ENCODE results near the gene TUBB4B.
"Not testable (repeated sequence)": the region's sequence is repeated elsewhere in the genome, so short reads cannot be mapped to it uniquely, and the experiment has no call there.

TUBB4B gene

GRCh38 chr9:137242269-137243203 lies 1.4 kb downstream of the TUBB4B start:
- Histone ChIP-seq H3K9me3 (ENCODE audit: severe bottlenecking) (no peaks in the 10 kb centered on the region), H3K27me3 (ENCODE audit: insufficient read depth, poor library complexity, severe bottlenecking) (no peaks in the 10 kb centered on the region), H3K27ac (ENCODE audit: poor library complexity, severe bottlenecking) (peak overlapping the region; percentile 91), H3K4me1 (ENCODE audit: insufficient read depth, poor library complexity, severe bottlenecking) (peaks cover 6% of the 10 kb centered on the region), H3K36me3 (ENCODE audit: low read depth) (peaks cover 25% of the 10 kb centered on the region), H3K4me3 (ENCODE audit: severe bottlenecking) (peak overlapping the region; percentile 99)
- no peak for TF ChIP-seq CTCF (IDR thresholded peaks at IDR 0.05; ENCODE audit: poor library complexity, severe bottlenecking)
- DNase-seq (ENCODE audit: low spot score) (no peak), ATAC-seq (ENCODE audit: low read depth) (no peak)

GRCh38 chr9:137243266-137243625 lies 2.2 kb downstream of the TUBB4B start:
- peak overlapping the region; percentile 91 for H3K27ac ChIP-seq (ENCODE audit: poor library complexity, severe bottlenecking)
- not testable (repeated sequence) for DNase-seq (ENCODE audit: low spot score); H3K9me3 ChIP-seq (ENCODE audit: severe bottlenecking); H3K4me1 ChIP-seq (ENCODE audit: insufficient read depth, poor library complexity, severe bottlenecking); H3K27me3 ChIP-seq (ENCODE audit: insufficient read depth, poor library complexity, severe bottlenecking); ATAC-seq (ENCODE audit: low read depth); H3K4me3 ChIP-seq (ENCODE audit: severe bottlenecking)
- H3K36me3 ChIP-seq (ENCODE audit: low read depth) = peaks cover 25% of the 10 kb centered on the region

- Histone ChIP-seq H3K9me3 (ENCODE audit: severe bottlenecking) (no peaks in the 10 kb centered on the region), H3K27me3 (ENCODE audit: insufficient read depth, poor library complexity, severe bottlenecking) (no peaks in the 10 kb centered on the region), H3K4me3 (ENCODE audit: severe bottlenecking) (no peak overlapping the region), H3K4me1 (ENCODE audit: insufficient read depth, poor library complexity, severe bottlenecking) (peaks cover 6% of the 10 kb centered on the region), H3K36me3 (ENCODE audit: low read depth) (peaks cover 25% of the 10 kb centered on the region), H3K27ac (ENCODE audit: poor library complexity, severe bottlenecking) (peak overlapping the region; percentile 91)
- no peak for DNase-seq (ENCODE audit: low spot score)
- TF ChIP-seq CTCF (IDR thresholded peaks at IDR 0.05; ENCODE audit: poor library complexity, severe bottlenecking) = no peak
- ATAC-seq (ENCODE audit: low read depth) = peak; percentile 5; the same call in 2 of the 3 replicates
Measured at GRCh38 chr9:137243626-137244485, 2.8 kb downstream of the TUBB4B start.

DNA sequence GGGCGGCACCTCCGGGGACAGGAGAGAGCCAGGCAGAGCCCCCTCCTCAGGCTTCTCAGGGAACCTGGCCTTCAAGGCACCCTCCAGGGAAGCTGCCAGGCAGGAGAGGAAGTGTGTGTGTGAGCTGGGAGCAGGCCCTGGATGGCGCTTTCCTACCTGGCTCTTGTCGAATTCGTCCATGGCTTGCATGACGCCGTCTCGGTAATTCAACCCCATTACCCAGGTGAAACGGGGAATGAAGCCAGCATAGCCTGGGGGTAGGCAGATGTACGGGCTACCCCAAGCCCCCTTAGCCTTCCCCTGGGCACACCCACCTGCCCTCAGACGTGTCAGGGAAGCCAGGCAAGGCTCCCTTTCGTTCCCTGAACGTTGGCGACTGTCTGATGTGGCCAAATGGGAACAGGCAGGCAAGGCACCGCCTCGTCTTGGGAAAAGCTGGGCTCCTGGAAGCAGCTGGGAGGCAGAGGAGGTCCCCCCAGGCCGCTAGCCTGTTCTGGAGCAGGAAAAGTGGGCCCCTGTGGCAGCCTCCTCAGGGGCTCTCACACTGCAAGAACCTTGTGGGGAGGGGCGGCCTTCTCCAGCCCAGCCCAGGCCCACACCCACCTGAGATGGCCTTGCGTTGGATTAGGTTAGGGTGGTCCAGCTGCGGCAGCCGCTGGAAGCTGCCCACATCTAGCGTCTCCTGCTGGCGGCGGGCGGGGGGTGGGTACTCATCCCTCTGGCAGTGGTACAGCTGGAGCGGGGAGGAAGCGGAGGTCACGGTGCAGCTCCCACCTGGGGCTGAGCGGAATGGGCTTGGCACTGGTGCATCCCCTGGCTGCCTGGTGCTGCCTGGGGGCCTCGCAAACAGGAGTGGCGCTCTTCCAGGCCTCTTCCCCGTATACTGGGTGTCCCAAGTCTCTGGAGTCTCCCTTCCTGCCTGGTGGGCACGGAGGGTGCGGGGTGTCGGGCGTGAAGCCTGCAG lies 3.7 kb downstream of the TUBB4B start:
- peak overlapping the region; percentile 91 for H3K27ac ChIP-seq (ENCODE audit: poor library complexity, severe bottlenecking)
- H3K36me3 ChIP-seq (ENCODE audit: low read depth) = peaks cover 25% of the 10 kb centered on the region
- no peaks in the 10 kb centered on the region for H3K9me3 ChIP-seq (ENCODE audit: severe bottlenecking)
- H3K27me3 ChIP-seq (ENCODE audit: insufficient read depth, poor library complexity, severe bottlenecking) = no peaks in the 10 kb centered on the region
- H3K4me1 ChIP-seq (ENCODE audit: insufficient read depth, poor library complexity, severe bottlenecking) = peaks cover 6% of the 10 kb centered on the region
- no peak for TF ChIP-seq CTCF (IDR thresholded peaks at IDR 0.05; ENCODE audit: poor library complexity, severe bottlenecking)
- no peak overlapping the region for H3K4me3 ChIP-seq (ENCODE audit: severe bottlenecking)
- no peak for DNase-seq (ENCODE audit: low spot score)
- peak; percentile 0; the same call in 1 of the 3 replicates for ATAC-seq (ENCODE audit: low read depth)
